GM12874 (cell line): ENCODE results near the gene KIF17.

Experiments
- TF ChIP-seq, protein P1 (sequence below): IDR thresholded peaks from 2 replicates; pipeline ENCODE4 v1.5.1; 2011; ENCODE audit warnings: low read depth, mild to moderate bottlenecking, control low read depth, low read length, moderate library complexity; ENCODE audit not compliant: insufficient read depth

KIF17 gene

GRCh38 chr1:20721117-20722061 is 3.6 kb upstream of the KIF17 start:
- TF ChIP-seq, protein P1, sequence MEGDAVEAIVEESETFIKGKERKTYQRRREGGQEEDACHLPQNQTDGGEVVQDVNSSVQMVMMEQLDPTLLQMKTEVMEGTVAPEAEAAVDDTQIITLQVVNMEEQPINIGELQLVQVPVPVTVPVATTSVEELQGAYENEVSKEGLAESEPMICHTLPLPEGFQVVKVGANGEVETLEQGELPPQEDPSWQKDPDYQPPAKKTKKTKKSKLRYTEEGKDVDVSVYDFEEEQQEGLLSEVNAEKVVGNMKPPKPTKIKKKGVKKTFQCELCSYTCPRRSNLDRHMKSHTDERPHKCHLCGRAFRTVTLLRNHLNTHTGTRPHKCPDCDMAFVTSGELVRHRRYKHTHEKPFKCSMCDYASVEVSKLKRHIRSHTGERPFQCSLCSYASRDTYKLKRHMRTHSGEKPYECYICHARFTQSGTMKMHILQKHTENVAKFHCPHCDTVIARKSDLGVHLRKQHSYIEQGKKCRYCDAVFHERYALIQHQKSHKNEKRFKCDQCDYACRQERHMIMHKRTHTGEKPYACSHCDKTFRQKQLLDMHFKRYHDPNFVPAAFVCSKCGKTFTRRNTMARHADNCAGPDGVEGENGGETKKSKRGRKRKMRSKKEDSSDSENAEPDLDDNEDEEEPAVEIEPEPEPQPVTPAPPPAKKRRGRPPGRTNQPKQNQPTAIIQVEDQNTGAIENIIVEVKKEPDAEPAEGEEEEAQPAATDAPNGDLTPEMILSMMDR: no peak

DNA sequence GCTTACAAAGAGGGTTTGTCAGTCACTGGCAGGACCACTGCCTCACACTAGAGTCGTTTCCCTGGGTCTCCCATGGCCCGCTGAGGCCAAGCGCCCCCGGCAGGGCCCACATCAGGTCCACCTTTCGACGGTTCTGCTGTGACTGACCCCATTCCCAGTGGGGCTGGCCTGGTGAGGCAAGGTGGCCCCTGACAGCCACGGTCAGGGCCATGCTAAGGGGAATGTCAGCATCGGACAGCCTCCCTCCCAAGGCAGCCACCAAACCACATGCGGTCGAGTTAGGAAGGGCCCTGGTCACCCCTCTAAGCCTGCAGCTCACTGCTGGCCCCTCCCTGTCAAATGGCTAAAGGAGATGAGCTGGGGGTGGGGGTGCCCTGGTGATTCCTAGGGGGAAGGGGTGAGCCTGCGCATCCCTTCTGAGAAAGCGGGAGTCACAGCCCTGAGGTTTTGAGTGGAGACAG is 2.9 kb upstream of the KIF17 start:
- TF ChIP-seq, protein P1: no peak

DNA sequence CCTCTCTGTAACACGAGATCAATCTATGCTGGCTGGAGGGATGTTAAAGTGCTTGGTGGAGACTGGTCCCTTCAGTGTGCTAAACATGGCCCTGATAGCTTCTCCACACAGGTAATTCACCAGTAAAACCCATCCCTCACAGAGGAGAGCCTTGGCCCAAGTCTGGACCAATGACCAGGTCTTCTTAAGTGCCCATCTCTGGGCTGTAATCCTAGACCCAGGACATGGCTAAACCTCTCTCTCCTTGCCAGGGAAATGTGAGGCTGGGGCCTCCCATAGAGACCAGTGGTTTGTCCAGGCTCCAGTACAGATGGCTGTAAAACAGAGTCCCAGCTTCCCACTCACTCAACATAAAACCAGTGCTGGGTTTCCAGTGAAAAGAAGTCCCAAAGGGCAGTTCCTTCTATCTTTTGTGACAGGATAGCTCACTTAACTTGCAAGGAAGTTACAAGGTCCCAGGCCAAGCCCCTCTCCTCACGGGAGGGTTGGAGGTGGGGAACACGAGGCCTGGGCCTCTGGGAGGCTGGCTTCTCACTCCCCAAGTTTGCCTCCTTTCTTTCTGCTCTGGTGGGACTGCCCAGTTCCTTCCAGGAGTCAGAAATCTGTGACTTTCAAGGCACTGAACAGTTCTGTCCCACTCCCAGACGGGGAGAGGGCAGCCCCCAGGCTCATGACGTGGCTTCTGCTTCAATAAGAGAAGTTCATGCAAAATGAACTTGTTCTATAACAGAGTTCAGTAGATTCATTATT is 2.2 kb upstream of the KIF17 start:
- TF ChIP-seq, protein P1: no peak

- TF ChIP-seq, protein P1: no peak
These were observed 1.5 kb upstream of the KIF17 start for GRCh38 chr1:20719261-20719660.

DNA sequence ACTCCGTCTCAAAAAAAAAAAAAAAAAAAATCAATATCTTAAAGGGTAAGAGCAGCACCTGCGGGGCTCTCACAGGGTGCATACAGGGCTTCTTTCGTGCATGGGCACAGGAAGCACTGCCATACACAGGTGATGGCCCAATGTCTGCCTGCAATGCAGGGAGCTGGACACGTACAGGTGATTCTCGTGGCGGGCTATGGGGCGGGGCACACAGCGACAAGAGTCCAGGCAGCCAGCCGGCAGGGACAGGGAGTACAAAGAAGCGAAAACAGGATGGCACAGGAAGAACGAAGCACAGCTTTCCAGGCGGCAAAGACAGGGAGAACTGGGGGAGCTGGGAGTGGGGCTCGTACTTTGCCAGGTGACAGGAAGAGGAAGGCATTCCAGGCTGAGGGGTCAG is 1.6 kb downstream of the KIF17 start:
- TF ChIP-seq, protein P1: no peak

DNA sequence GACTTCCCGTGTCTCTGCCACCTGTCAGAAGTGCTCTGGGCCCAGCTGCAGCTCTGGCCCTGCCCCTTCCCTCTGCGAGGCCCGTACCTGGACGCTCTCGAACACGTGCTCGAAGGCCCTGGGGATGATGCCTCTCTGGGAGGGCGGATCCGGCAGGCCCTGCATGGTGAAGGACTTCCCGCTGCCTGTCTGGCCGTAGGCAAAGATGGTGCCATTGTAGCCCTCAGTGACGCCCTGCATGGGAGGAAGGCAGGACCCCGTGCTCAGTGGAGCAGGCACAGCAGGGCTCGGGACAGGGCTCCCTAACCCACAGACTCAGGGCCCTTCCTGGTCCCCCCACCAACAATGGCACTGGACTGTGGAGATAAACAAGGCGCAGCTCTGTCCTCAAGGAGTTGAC is 2.4 kb downstream of the KIF17 start:
- TF ChIP-seq, protein P1: no peak

- TF ChIP-seq, protein P1: no peak
These were observed 4.4 kb downstream of the KIF17 start for GRCh38 chr1:20713440-20713839.
